GM06990 (cell line): ENCODE measurements around the gene VPS13D.

Source experiments
- DNase-seq: peaks from one replicate; pipeline ENCODE4 v3.0.0-alpha.2; 2011; ENCODE audit not compliant: insufficient read length; ENCODE audit errors: extremely low read depth
- H3K27me3 ChIP-seq: replicated peaks from 2 replicates; pipeline ENCODE4 v1.6.0; 2011; ENCODE audit warnings: low read length; ENCODE audit not compliant: control insufficient read depth, insufficient read depth
- H3K36me3 ChIP-seq: 2 replicates; pipeline ENCODE4 v1.5.1; 2011; ENCODE audit warnings: low read length; ENCODE audit not compliant: control insufficient read depth, insufficient read depth
- H3K4me3 ChIP-seq: replicated peaks from 2 replicates; pipeline ENCODE4 v1.5.1; 2011; ENCODE audit warnings: low read depth, mild to moderate bottlenecking, control low read depth, low read length
- CTCF ChIP-seq: IDR thresholded peaks from 2 replicates; pipeline ENCODE4 v1.5.1; 2011; ENCODE audit warnings: low read length, control low read depth, mild to moderate bottlenecking, inconsistent platforms; ENCODE audit not compliant: insufficient read depth, poor library complexity, severe bottlenecking

Gene VPS13D

GRCh38 chr1:12244585-12244984, 14.8 kb downstream of the VPS13D start:
- no peak for DNase-seq
- Histone ChIP-seq H3K4me3 (no peak overlapping the region), H3K27me3 (no peaks in the 10 kb centered on the region), H3K36me3 (peaks cover 4% of the 10 kb centered on the region)
- TF ChIP-seq CTCF = no peak

- peaks cover 6% of the 10 kb centered on the region for H3K36me3 ChIP-seq
- no peak for DNase-seq
- no peak for TF ChIP-seq CTCF
- no peaks in the 10 kb centered on the region for H3K27me3 ChIP-seq
- no peak overlapping the region for H3K4me3 ChIP-seq
Observed at GRCh38 chr1:12245116-12245515, 15.3 kb downstream of the VPS13D start.

GRCh38 chr1:12245733-12246132, 15.9 kb downstream of the VPS13D start:
- TF ChIP-seq CTCF = no peak
- Histone ChIP-seq H3K27me3 (no peaks in the 10 kb centered on the region), H3K4me3 (no peak overlapping the region), H3K36me3 (peaks cover 6% of the 10 kb centered on the region)
- no peak for DNase-seq

GRCh38 chr1:12246584-12246983, 16.8 kb downstream of the VPS13D start:
- no peak for DNase-seq
- peaks cover 11% of the 10 kb centered on the region for H3K36me3 ChIP-seq

GRCh38 chr1:12249181-12249580, 19.4 kb downstream of the VPS13D start:
- peaks cover 11% of the 10 kb centered on the region for H3K36me3 ChIP-seq
- H3K4me3 ChIP-seq = no peak overlapping the region
- DNase-seq = no peak
- H3K27me3 ChIP-seq = no peaks in the 10 kb centered on the region
- TF ChIP-seq CTCF = no peak

More at GRCh38 chr1:12246584-12246983, 16.8 kb downstream of the VPS13D start:
- no peak overlapping the region for H3K4me3 ChIP-seq
- H3K27me3 ChIP-seq = no peaks in the 10 kb centered on the region
- TF ChIP-seq CTCF = no peak

GRCh38 chr1:12249748-12250147, 19.9 kb downstream of the VPS13D start:
- no peaks in the 10 kb centered on the region for H3K27me3 ChIP-seq
- TF ChIP-seq CTCF = no peak
- no peak for DNase-seq
- H3K36me3 ChIP-seq = peaks cover 11% of the 10 kb centered on the region
- H3K4me3 ChIP-seq = no peak overlapping the region
